Stimulated activated naive B cell treated with anti-CD40 and anti-IgM and Interleukin-4, amounts not matched to agents 10 μg/mL and 1 μg/mL and 100 μg/mL, for 72 hours (primary cell): ENCODE measurements around the gene GRM8.

Experiments
- ATAC-seq, 2 donors: fragments of 150-1000 bp; cut with Tn5 transposase; replicated peaks; 2 replicates each; pipeline ENCODE4 v1.10.0; 2021; ENCODE audit warnings: moderate library complexity in 1 of 2
- DNase-seq: peaks from one replicate; pipeline ENCODE4 v3.0.0; 2021
- H3K27ac Mint-ChIP-seq: one replicate; pipeline ENCODE4 v1.8.0; 2022; ENCODE audit warnings: mild to moderate bottlenecking, mixed read lengths
- H3K27me3 Mint-ChIP-seq, 2 donors: one replicate each; pipeline ENCODE4 v1.8.0; 2022; ENCODE audit warnings: mixed read lengths in 2 of 2
- H3K36me3 Mint-ChIP-seq, 2 donors: one replicate each; pipeline ENCODE4 v1.8.0; 2022; ENCODE audit warnings: mixed read lengths in 2 of 2, mild to moderate bottlenecking in 1 of 2
- H3K4me1 Mint-ChIP-seq, 2 donors: one replicate each; pipeline ENCODE4 v1.8.0; 2022; ENCODE audit warnings: mixed read lengths in 2 of 2, mild to moderate bottlenecking in 1 of 2
- H3K4me3 Mint-ChIP-seq, 2 donors: one replicate each; pipeline ENCODE4 v1.8.0; 2022; ENCODE audit warnings: mild to moderate bottlenecking in 2 of 2, mixed read lengths in 2 of 2, moderate library complexity in 1 of 2
- H3K9me3 Mint-ChIP-seq, 2 donors: one replicate each; pipeline ENCODE4 v1.8.0; 2022; ENCODE audit warnings: mixed read lengths in 2 of 2, mild to moderate bottlenecking in 1 of 2

Gene GRM8

GRCh38 chr7:126436213-126436868 lies 816.4 kb downstream of the GRM8 start:
- H3K36me3 Mint-ChIP-seq, result no peaks in the 10 kb centered on the region
- no peak overlapping the region for H3K4me3 Mint-ChIP-seq
- no peaks in the 10 kb centered on the region for H3K4me1 Mint-ChIP-seq
- H3K27ac Mint-ChIP-seq, result no peak overlapping the region
- ATAC-seq (no peak), DNase-seq (no peak)
- peaks cover 0 to 3% of the 10 kb centered on the region in 2 donors for H3K9me3 Mint-ChIP-seq
- H3K27me3 Mint-ChIP-seq, result no peaks in the 10 kb centered on the region

- peaks cover 0 to 2% of the 10 kb centered on the region in 2 donors for H3K9me3 Mint-ChIP-seq
- H3K27ac Mint-ChIP-seq, result no peak overlapping the region
- no peaks in the 10 kb centered on the region for H3K27me3 Mint-ChIP-seq
- DNase-seq (no peak), ATAC-seq (no peak)
- no peaks in the 10 kb centered on the region for H3K4me1 Mint-ChIP-seq
- H3K4me3 Mint-ChIP-seq, result no peak overlapping the region
- H3K36me3 Mint-ChIP-seq, result no peaks in the 10 kb centered on the region
These were observed 826.1 kb downstream of the GRM8 start for GRCh38 chr7:126426652-126427051.

GRCh38 chr7:126424985-126425384 lies 827.8 kb downstream of the GRM8 start:
- H3K27me3 Mint-ChIP-seq, result no peaks in the 10 kb centered on the region
- H3K36me3 Mint-ChIP-seq, result no peaks in the 10 kb centered on the region
- DNase-seq, result no peak
- no peak for ATAC-seq
- no peak overlapping the region for H3K4me3 Mint-ChIP-seq
- no peaks in the 10 kb centered on the region for H3K4me1 Mint-ChIP-seq
- H3K27ac Mint-ChIP-seq, result no peak overlapping the region
- H3K9me3 Mint-ChIP-seq, result peaks cover 0 to 2% of the 10 kb centered on the region in 2 donors

GRCh38 chr7:126419047-126419446 lies 833.7 kb downstream of the GRM8 start:
- Mint-ChIP-seq H3K4me3 (no peak overlapping the region), H3K4me1 (no peaks in the 10 kb centered on the region), H3K9me3 (no peaks in the 10 kb centered on the region), H3K36me3 (no peaks in the 10 kb centered on the region), H3K27me3 (no peaks in the 10 kb centered on the region), H3K27ac (no peak overlapping the region)
- ATAC-seq (no peak), DNase-seq (no peak)

GRCh38 chr7:126411821-126412383 lies 840.8 kb downstream of the GRM8 start:
- no peaks in the 10 kb centered on the region for H3K36me3 Mint-ChIP-seq
- DNase-seq (no peak), ATAC-seq (no peak)
- no peak overlapping the region for H3K4me3 Mint-ChIP-seq
- no peak overlapping the region for H3K27ac Mint-ChIP-seq
- H3K4me1 Mint-ChIP-seq, result no peaks in the 10 kb centered on the region
- H3K27me3 Mint-ChIP-seq, result no peaks in the 10 kb centered on the region
- H3K9me3 Mint-ChIP-seq, result peaks cover 0 to 1% of the 10 kb centered on the region in 2 donors

DNA sequence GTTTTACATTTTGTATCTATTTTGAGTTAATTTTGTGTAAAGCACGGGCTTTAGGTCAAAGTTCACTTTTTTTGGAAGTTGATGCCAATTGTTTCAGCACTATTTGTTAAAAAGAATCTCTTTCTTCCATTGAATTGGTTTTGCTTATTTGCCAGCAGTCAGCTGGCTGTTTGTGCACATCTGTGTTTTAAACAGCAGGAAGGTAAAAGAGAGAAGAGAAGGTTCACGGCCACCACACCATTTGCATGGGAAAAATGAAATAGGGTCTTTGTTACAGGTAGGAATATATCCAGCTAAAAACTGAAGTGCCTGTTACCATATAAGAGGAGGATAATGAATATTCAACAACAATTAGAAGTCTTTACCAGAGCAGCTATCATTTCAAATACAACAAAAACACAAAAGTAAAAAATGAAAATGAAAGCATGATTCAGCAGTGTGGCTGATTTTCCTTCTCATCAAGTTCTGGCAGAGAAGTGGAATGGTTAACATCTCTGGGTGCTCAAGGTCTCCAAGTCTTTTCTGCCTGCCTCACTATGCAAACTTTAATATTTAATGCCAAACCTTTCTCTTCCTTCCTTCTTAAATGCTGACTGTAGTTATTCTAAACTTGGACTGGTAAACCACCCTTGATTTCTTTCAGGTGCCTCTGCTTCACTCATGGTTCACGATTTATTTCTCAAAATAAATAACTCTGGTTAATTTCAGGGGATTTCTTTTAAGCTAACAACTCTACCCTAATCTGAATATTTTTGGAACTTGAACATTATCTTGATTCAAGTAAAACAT lies 841.5 kb downstream of the GRM8 start:
- Mint-ChIP-seq H3K4me3 (no peak overlapping the region), H3K27me3 (no peaks in the 10 kb centered on the region), H3K27ac (no peak overlapping the region), H3K4me1 (no peaks in the 10 kb centered on the region), H3K36me3 (no peaks in the 10 kb centered on the region), H3K9me3 (peaks cover 0 to 1% of the 10 kb centered on the region in 2 donors)
- ATAC-seq (no peak), DNase-seq (no peak)

GRCh38 chr7:126403040-126403439 lies 849.7 kb downstream of the GRM8 start:
- ATAC-seq (no peak), DNase-seq (no peak)
- no peaks in the 10 kb centered on the region for H3K27me3 Mint-ChIP-seq
- H3K4me1 Mint-ChIP-seq, result no peaks in the 10 kb centered on the region
- peaks cover 0 to 1% of the 10 kb centered on the region in 2 donors for H3K9me3 Mint-ChIP-seq
- no peaks in the 10 kb centered on the region for H3K36me3 Mint-ChIP-seq
- H3K27ac Mint-ChIP-seq, result no peak overlapping the region
- H3K4me3 Mint-ChIP-seq, result no peak overlapping the region

GRCh38 chr7:126401918-126402317 lies 850.8 kb downstream of the GRM8 start:
- Mint-ChIP-seq H3K27ac (no peak overlapping the region), H3K27me3 (no peaks in the 10 kb centered on the region), H3K4me1 (no peaks in the 10 kb centered on the region), H3K36me3 (no peaks in the 10 kb centered on the region), H3K9me3 (peaks cover 1 to 3% of the 10 kb centered on the region in 2 donors), H3K4me3 (no peak overlapping the region)
- DNase-seq (no peak), ATAC-seq (no peak)

- ATAC-seq (no peak), DNase-seq (no peak)
- Mint-ChIP-seq H3K4me3 (no peak overlapping the region), H3K27me3 (no peaks in the 10 kb centered on the region), H3K4me1 (no peaks in the 10 kb centered on the region), H3K27ac (no peak overlapping the region), H3K36me3 (no peaks in the 10 kb centered on the region), H3K9me3 (peaks cover 0 to 9% of the 10 kb centered on the region in 2 donors)
These were observed 853.8 kb downstream of the GRM8 start for GRCh38 chr7:126398851-126399529.

DNA sequence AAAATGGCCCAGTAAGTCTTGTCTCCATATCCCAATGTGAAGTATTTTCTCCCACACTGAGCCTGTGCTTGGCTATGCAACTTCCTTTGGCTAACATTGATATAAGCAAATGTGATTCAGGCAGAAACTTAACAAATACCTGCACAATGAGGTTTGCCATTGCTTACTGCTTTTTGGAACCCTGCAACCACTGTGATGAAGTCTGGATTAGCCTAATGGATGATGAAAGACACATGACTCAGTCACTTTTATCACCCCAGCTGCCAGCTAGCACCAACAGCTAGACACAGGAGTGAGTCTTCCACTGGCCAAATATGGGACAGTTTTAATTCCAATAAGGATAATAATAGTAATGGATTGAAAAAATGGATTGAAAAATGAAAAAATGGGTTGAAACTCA lies 854.5 kb downstream of the GRM8 start:
- Mint-ChIP-seq H3K9me3 (peaks cover 0 to 9% of the 10 kb centered on the region in 2 donors), H3K4me3 (no peak overlapping the region), H3K4me1 (no peaks in the 10 kb centered on the region), H3K36me3 (no peaks in the 10 kb centered on the region), H3K27ac (no peak overlapping the region), H3K27me3 (no peaks in the 10 kb centered on the region)
- DNase-seq, result no peak
- ATAC-seq, result no peak

- H3K4me1 Mint-ChIP-seq, result no peaks in the 10 kb centered on the region
- no peak overlapping the region for H3K4me3 Mint-ChIP-seq
- no peaks in the 10 kb centered on the region for H3K27me3 Mint-ChIP-seq
- H3K36me3 Mint-ChIP-seq, result no peaks in the 10 kb centered on the region
- no peak for ATAC-seq
- DNase-seq, result no peak
- peaks cover 8 to 26% of the 10 kb centered on the region in 2 donors for H3K9me3 Mint-ChIP-seq
- H3K27ac Mint-ChIP-seq, result no peak overlapping the region
These were observed 858.3 kb downstream of the GRM8 start for GRCh38 chr7:126394406-126394805.
